HL-60 (cell line): Measurements from ENCODE around the gene PIP5K1A.

Experiments used
- DNase-seq, 2 experiments: peaks; one replicate each; pipeline ENCODE4 v3.0.0-alpha.2; 2010 to 2020; ENCODE audit warnings: low read depth in 1 of 2, low spot score in 1 of 2
- H3K27ac ChIP-seq: fragments of 250-450 bp; sonication (Bioruptor Pico); replicated peaks from 2 replicates; pipeline ENCODE4 v1.5.1; 2020; ENCODE audit warnings: mild to moderate bottlenecking, moderate library complexity
- H3K27me3 ChIP-seq: fragments of 250-450 bp; sonication (Bioruptor Pico); 2 replicates; pipeline ENCODE4 v1.5.1; 2021; ENCODE audit warnings: mild to moderate bottlenecking, moderate library complexity; ENCODE audit not compliant: insufficient read depth, poor library complexity, severe bottlenecking
- H3K4me3 ChIP-seq: replicated peaks from 2 replicates; pipeline ENCODE4 v1.5.1; 2011; ENCODE audit warnings: mild to moderate bottlenecking, control low read depth, low read length; ENCODE audit not compliant: insufficient read depth
- CTCF ChIP-seq: IDR thresholded peaks from one replicate; pipeline ENCODE4 v1.5.1; 2011; ENCODE audit warnings: low read length, control low read depth, inconsistent platforms; ENCODE audit not compliant: insufficient read depth
- GABPA ChIP-seq: IDR thresholded peaks from 2 replicates; pipeline ENCODE4 v1.6.1; 2012; ENCODE audit warnings: low read depth
- POLR2AphosphoS5 ChIP-seq: IDR thresholded peaks from 2 replicates; pipeline ENCODE4 v1.6.1; 2012; ENCODE audit warnings: low read depth
- SPI1 ChIP-seq: IDR thresholded peaks from 2 replicates; pipeline ENCODE4 v1.6.1; 2012; ENCODE audit warnings: low read depth, mild to moderate bottlenecking, borderline replicate concordance
- TF ChIP-seq, protein P1 (sequence below): IDR thresholded peaks from 2 replicates; pipeline ENCODE4 v1.6.1; 2012; ENCODE audit warnings: low read depth; ENCODE audit not compliant: insufficient replicate concordance

Gene PIP5K1A

DNA sequence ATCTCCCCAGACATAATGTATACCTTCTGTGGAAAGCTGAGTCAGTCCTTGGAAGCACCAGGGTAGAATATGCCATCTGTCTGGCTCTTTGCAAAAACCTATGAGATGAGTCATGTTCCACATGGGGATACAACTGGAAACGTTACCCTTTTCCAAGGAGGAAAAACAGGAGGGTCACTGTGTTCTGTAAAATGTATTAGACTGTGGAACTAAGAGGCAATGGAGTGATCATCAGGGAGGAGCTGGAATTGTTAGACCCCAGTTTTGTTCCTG, 40.1 kb downstream of the PIP5K1A start:
- no peak overlapping the region for H3K4me3 ChIP-seq
- H3K27ac ChIP-seq = no peak overlapping the region
- TF ChIP-seq POLR2AphosphoS5 (no peak), GABPA (no peak), SPI1 (no peak), CTCF (no peak)
- TF ChIP-seq, protein P1, sequence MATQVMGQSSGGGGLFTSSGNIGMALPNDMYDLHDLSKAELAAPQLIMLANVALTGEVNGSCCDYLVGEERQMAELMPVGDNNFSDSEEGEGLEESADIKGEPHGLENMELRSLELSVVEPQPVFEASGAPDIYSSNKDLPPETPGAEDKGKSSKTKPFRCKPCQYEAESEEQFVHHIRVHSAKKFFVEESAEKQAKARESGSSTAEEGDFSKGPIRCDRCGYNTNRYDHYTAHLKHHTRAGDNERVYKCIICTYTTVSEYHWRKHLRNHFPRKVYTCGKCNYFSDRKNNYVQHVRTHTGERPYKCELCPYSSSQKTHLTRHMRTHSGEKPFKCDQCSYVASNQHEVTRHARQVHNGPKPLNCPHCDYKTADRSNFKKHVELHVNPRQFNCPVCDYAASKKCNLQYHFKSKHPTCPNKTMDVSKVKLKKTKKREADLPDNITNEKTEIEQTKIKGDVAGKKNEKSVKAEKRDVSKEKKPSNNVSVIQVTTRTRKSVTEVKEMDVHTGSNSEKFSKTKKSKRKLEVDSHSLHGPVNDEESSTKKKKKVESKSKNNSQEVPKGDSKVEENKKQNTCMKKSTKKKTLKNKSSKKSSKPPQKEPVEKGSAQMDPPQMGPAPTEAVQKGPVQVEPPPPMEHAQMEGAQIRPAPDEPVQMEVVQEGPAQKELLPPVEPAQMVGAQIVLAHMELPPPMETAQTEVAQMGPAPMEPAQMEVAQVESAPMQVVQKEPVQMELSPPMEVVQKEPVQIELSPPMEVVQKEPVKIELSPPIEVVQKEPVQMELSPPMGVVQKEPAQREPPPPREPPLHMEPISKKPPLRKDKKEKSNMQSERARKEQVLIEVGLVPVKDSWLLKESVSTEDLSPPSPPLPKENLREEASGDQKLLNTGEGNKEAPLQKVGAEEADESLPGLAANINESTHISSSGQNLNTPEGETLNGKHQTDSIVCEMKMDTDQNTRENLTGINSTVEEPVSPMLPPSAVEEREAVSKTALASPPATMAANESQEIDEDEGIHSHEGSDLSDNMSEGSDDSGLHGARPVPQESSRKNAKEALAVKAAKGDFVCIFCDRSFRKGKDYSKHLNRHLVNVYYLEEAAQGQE = no peak
- no peak for DNase-seq
- H3K27me3 ChIP-seq = no peaks in the 10 kb centered on the region

DNA sequence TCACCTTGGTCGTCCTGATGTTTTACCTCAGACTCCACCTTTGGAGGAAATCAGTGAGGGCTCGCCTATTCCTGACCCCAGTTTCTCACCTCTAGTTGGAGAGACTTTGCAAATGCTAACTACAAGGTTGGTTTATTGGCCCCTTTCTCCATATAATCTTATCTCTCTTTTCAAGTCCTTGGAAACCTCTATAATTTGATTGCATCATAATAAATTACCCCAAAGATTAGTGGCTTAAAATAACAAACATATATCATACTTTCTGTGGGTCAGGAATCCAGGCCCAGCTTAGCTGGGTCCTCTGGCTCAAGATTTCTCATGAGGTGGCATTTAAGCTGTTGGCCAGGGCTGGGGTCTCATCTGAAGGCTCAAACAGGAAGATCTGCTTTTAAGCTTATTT, 44.1 kb downstream of the PIP5K1A start:
- no peaks in the 10 kb centered on the region for H3K27me3 ChIP-seq
- TF ChIP-seq POLR2AphosphoS5 (no peak), CTCF (no peak), GABPA (no peak), SPI1 (no peak)
- TF ChIP-seq, protein P1 = no peak
- H3K27ac ChIP-seq = no peak overlapping the region
- no peak overlapping the region for H3K4me3 ChIP-seq
- DNase-seq = no peak

- H3K27me3 ChIP-seq = no peaks in the 10 kb centered on the region
- H3K4me3 ChIP-seq = no peak overlapping the region
- DNase-seq = no peak
- H3K27ac ChIP-seq = no peak overlapping the region
- TF ChIP-seq CTCF (no peak), GABPA (no peak), POLR2AphosphoS5 (no peak), SPI1 (no peak)
- TF ChIP-seq, protein P1 = no peak
These were observed 45.4 kb downstream of the PIP5K1A start for GRCh38 chr1:151243683-151244216.
